ACC112 (cell line): ENCODE data around the gene ARHGEF26.

Experiments used
- H2AFZ ChIP-seq: fragments of 200-600 bp; sonication (generic); one replicate; pipeline ENCODE4 v1.6.0; 2017; ENCODE audit warnings: antibody characterized with exemption, low read length; ENCODE audit not compliant: unreplicated experiment
- H3K27ac ChIP-seq: fragments of 200-600 bp; sonication (generic); 2 replicates; pipeline ENCODE4 v1.5.1; 2014; ENCODE audit warnings: low read depth, mild to moderate bottlenecking, antibody characterized with exemption, low read length, moderate library complexity
- H3K27me3 ChIP-seq: fragments of 200-600 bp; sonication (generic); 2 replicates; pipeline ENCODE4 v1.6.1; 2014; ENCODE audit warnings: mild to moderate bottlenecking, antibody characterized with exemption, low read length, moderate library complexity, mixed read lengths; ENCODE audit not compliant: insufficient read depth
- H3K36me3 ChIP-seq: fragments of 200-600 bp; sonication (generic); 2 replicates; pipeline ENCODE4 v1.6.1; 2016; ENCODE audit warnings: mild to moderate bottlenecking, antibody characterized with exemption, low read length, moderate library complexity, mixed read lengths; ENCODE audit not compliant: insufficient read depth
- H3K4me1 ChIP-seq: fragments of 200-600 bp; sonication (generic); one replicate; pipeline ENCODE4 v1.6.1; 2016; ENCODE audit warnings: low read length, mixed read lengths; ENCODE audit not compliant: insufficient read depth, unreplicated experiment, control insufficient read depth
- H3K4me3 ChIP-seq: fragments of 200-600 bp; sonication (generic); 2 replicates; pipeline ENCODE4 v1.5.1; 2014; ENCODE audit warnings: mild to moderate bottlenecking, low read depth, low read length
- H3K79me2 ChIP-seq: fragments of 200-600 bp; sonication (generic); one replicate; pipeline ENCODE4 v1.6.0; 2016; ENCODE audit warnings: low read length; ENCODE audit not compliant: control insufficient read depth, unreplicated experiment, insufficient read depth

ARHGEF26 gene

DNA sequence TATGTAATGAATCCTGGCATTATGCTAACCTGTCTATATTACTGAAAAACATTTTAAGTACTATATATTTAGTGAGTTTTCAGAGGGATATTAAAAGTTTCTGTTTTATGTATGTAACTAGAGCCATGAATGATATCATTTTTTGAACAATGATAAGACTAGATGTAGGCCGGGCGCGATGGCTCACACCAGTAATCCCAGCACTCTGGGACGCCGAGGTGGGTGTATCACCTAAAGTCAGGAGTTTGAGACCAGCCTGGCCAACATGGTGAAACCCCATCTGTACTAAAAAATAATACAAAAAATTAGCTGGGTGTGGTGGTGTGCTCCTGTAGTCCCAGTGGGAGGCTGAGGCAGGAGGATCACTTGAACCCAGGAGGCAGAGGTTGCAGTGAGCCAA, 169.0 kb downstream of the ARHGEF26 start:
- no peaks in the 10 kb centered on the region for H3K4me1 ChIP-seq
- no peaks in the 10 kb centered on the region for H3K27me3 ChIP-seq
- no peak overlapping the region for H3K27ac ChIP-seq
- no peak overlapping the region for H3K4me3 ChIP-seq
- peaks cover 52% of the 10 kb centered on the region for H3K36me3 ChIP-seq
- H2AFZ ChIP-seq = no peak overlapping the region
- no peaks in the 10 kb centered on the region for H3K79me2 ChIP-seq

DNA sequence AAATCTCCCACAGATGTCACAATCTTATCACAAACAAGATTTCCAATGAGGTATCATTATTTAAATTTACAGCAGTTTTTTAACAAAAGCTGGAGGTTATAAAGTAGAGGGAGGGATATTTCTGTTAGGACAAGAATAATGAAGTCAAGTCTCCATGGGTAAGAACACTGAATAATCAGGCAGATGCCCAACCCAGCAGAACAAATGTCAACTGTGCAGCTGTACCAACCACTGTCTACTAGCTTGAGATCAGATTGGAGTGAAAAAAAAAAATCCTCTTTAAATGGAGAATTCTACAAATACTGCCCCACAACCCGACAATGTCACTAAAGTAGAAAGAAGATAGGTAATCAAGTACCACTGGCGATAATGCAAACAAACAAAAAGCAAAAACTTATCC, 172.8 kb downstream of the ARHGEF26 start:
- Histone ChIP-seq H3K4me3 (no peak overlapping the region), H3K27ac (no peak overlapping the region), H3K36me3 (peaks cover 60% of the 10 kb centered on the region), H3K4me1 (no peaks in the 10 kb centered on the region), H3K79me2 (no peaks in the 10 kb centered on the region), H2AFZ (no peak overlapping the region), H3K27me3 (no peaks in the 10 kb centered on the region)

- Histone ChIP-seq H3K27ac (no peak overlapping the region), H2AFZ (no peak overlapping the region), H3K4me1 (no peaks in the 10 kb centered on the region), H3K27me3 (no peaks in the 10 kb centered on the region), H3K36me3 (peaks cover 60% of the 10 kb centered on the region), H3K4me3 (no peak overlapping the region), H3K79me2 (no peaks in the 10 kb centered on the region)
Measured at GRCh38 chr3:154301561-154301960, 180.4 kb downstream of the ARHGEF26 start.

- peaks cover 3% of the 10 kb centered on the region for H3K4me1 ChIP-seq
- H3K27me3 ChIP-seq = no peaks in the 10 kb centered on the region
- no peak overlapping the region for H3K4me3 ChIP-seq
- H3K27ac ChIP-seq = no peak overlapping the region
- peaks cover 3% of the 10 kb centered on the region for H3K79me2 ChIP-seq
- H2AFZ ChIP-seq = no peak overlapping the region
- H3K36me3 ChIP-seq = peaks cover 48% of the 10 kb centered on the region
Measured at GRCh38 chr3:154304116-154304786, 183.1 kb downstream of the ARHGEF26 start.

- no peak overlapping the region for H3K4me3 ChIP-seq
- H3K36me3 ChIP-seq = peaks cover 55% of the 10 kb centered on the region
- peaks cover 3% of the 10 kb centered on the region for H3K79me2 ChIP-seq
- H3K27me3 ChIP-seq = no peaks in the 10 kb centered on the region
- no peak overlapping the region for H3K27ac ChIP-seq
- peaks cover 3% of the 10 kb centered on the region for H3K4me1 ChIP-seq
- no peak overlapping the region for H2AFZ ChIP-seq
Measured at GRCh38 chr3:154304936-154305335, 183.7 kb downstream of the ARHGEF26 start.

GRCh38 chr3:154307363-154307762, 186.2 kb downstream of the ARHGEF26 start:
- Histone ChIP-seq H3K79me2 (peaks cover 3% of the 10 kb centered on the region), H2AFZ (no peak overlapping the region), H3K4me1 (peaks cover 3% of the 10 kb centered on the region), H3K4me3 (no peak overlapping the region), H3K27ac (no peak overlapping the region), H3K36me3 (peaks cover 37% of the 10 kb centered on the region), H3K27me3 (no peaks in the 10 kb centered on the region)
